ENCODE measurements around the gene XPNPEP2.

XPNPEP2 gene, protein sequence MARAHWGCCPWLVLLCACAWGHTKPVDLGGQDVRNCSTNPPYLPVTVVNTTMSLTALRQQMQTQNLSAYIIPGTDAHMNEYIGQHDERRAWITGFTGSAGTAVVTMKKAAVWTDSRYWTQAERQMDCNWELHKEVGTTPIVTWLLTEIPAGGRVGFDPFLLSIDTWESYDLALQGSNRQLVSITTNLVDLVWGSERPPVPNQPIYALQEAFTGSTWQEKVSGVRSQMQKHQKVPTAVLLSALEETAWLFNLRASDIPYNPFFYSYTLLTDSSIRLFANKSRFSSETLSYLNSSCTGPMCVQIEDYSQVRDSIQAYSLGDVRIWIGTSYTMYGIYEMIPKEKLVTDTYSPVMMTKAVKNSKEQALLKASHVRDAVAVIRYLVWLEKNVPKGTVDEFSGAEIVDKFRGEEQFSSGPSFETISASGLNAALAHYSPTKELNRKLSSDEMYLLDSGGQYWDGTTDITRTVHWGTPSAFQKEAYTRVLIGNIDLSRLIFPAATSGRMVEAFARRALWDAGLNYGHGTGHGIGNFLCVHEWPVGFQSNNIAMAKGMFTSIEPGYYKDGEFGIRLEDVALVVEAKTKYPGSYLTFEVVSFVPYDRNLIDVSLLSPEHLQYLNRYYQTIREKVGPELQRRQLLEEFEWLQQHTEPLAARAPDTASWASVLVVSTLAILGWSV

DNA sequence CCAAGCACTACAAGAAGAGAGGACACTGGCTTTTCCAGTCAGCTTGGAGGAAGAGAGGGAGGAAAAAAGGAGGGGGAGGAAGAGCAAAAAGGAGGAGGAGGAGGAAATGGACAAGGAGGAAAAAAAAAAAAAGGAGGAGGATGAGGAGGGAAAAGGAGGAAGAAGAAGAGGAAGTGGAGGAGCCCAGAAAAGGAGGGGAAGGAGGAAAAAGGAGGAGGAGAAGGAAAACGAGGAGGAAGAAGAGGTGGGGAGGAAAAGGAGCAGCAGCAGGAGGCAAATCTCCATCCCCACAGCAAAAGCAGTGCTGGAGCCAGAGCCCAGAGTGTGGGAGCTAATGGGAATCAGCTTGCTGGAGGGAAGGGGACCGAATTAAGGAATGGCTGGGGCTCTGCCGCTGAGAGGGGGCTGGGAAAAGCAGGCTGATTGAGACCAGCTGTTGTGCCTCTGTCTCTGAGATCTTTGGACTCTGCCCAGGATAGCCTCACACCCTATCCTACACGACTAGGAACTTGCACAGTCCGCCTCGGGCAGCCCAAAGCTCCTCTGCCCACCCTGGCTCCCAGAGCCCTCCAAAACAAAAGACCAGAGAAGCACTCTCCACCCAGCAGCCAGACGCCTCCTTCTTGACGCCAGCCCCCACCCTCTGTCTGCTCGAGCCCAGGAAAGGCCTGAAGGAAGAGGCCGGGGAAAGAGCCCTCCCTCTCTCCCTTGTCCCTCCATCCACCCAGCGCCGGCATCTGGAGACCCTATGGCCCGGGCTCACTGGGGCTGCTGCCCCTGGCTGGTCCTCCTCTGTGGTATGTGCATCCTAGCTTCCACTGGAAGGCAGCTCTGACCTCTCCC, at the start of gene XPNPEP2:
Gene XPNPEP2 (plus strand): TSS at position 514 of the 843 bp plus-strand sequence. CDS start 235 bp downstream, at position 749.
- FAIRE-seq, result no peak

DNA sequence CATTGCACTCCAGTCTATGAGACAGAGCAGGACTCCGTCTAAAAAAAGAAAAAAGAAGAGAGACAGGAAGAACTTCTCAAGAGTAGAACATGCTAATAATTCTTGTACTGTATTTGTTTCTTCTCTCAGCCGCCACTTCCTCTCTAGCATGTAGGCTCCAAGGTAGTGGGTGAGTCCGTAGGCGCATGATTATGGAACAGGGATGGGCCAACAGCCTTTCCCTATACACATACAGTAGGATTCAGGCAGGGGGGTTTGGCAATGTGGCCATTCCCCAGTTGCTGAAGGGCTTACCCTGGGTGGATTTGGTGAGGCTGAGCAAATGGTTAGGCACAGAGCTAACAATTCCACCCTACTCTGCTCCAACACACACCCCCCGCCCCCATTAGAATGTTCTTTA, 49.0 kb upstream of the XPNPEP2 start:
- no peak for FAIRE-seq

DNA sequence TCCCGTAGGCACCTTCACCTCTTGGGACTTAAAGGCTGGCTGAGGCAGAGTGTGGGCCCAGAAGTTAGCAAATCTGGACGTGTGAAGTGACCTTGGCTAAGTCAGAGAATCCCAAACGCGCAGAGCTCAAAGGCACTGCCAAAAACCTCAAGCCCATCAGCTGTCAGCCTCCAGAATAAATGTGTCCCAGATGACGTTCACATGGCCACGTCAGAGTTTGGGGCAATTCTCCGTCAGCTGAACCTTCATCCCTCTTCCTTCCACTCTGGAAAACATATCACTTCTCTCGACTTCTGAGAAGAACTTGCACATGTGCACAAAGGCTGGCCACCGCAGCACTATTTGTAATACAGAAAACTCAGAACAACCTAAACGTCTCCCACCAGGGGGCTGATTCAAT, 48.3 kb upstream of the XPNPEP2 start:
- FAIRE-seq, result no peak

DNA sequence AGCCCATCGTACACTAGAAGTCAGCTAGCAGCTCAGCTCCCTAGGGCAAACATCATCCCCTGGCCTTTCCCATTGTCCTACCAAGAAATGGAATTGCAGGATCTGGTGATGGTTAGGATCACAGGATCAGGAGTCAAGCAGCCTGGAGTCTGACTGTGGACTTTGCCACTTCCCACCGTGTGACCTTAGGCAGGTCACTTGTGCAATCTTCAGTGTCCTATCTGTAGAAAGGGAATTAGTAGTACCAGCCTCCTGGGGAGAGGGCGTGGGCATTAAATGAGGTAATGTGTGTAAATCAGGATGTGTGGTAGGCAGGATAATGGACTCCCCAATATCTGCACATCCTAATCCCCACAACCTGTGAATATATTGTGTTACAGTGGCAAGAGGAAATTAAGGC, 45.4 kb upstream of the XPNPEP2 start:
- FAIRE-seq, result no peak

DNA sequence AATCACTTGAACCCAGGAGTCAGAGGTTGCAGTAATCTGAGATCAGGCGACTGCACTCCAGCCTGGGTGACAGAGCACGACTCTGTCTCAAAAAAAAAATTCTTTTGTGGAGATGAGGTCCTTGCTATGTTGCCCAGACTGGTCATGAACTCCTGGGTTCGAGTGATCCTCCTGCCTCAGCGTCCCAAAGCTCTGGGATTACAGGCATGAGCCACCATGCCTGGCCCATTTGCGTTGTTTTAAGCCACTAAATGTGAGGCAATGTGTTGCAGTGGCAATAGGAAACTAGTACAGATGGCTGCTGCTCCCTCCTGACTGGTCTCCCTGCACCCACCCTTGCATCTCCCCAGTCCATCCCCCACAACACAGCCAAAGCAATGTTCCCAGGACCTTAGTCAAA, 44.0 kb upstream of the XPNPEP2 start:
- no peak for FAIRE-seq

DNA sequence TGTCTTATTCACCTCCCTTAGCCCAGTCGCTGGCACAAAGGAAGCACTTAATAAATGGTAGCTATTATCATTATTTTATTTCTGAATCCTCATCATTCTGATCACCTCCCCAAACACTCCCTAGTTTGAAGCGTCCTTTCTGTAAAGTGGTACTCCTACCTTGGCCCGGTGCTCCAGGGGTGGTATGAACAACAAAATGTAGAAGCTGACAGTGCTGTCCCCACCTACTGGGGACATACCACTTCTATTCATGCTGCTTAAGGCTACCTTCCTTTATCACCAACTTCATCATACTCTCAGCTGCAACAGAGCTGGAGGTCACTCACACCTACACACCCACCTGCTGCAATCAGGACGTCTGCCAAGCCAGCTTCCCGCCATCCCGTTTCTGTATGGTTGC, 43.2 kb upstream of the XPNPEP2 start:
- no peak for FAIRE-seq

DNA sequence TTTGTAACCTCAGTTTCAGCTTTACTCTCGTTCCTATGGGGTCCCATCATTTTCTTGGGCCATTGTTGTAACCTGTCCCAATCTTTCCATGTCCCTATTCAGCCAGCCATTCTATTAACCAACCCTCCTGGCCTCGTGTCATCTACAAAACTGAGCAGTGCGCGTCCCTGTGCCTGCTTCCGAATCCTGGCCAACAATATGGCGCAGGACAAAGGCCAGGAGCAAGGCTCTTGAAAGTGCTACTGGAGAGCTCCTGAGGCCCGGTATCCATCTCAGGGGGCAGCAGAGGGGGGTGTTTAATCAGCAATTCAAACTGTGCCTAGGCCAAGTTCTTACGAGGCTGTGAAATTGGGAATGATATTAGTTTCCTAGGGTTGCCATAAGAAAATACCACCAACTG, 42.8 kb upstream of the XPNPEP2 start:
- no peak for FAIRE-seq

DNA sequence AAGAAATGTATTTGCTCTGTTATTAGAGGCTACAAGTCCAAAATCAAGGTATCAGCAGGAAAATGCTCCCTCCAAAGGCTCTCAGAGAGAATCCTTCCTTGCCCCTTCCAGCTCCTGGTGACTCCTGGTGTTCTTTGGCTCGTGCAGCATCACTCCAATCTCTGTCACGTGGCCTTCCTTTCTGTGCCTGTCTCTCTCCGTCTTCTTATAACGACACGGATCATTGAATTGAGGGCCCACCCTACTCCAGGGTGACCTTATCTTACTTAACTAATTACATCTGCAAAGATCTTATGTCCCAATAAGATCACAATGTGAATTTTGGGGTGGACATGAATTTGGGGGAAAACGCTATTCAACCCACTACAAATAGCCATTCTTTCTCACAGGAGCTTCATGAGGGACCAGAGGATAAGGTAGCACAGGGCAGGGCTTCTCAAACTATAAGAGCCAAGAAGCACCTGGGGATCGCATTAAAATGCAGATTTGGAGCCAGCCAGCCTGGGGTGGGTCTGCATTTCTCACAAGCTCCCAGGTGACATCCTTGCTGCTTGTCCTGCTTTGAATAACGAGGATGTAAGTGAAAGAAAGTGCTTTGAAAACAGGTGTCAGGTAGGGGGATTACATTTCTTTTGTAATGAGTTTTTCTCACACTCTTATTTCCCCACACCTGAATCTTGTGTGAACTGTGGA, 42.2 kb upstream of the XPNPEP2 start:
- no peak for FAIRE-seq

DNA sequence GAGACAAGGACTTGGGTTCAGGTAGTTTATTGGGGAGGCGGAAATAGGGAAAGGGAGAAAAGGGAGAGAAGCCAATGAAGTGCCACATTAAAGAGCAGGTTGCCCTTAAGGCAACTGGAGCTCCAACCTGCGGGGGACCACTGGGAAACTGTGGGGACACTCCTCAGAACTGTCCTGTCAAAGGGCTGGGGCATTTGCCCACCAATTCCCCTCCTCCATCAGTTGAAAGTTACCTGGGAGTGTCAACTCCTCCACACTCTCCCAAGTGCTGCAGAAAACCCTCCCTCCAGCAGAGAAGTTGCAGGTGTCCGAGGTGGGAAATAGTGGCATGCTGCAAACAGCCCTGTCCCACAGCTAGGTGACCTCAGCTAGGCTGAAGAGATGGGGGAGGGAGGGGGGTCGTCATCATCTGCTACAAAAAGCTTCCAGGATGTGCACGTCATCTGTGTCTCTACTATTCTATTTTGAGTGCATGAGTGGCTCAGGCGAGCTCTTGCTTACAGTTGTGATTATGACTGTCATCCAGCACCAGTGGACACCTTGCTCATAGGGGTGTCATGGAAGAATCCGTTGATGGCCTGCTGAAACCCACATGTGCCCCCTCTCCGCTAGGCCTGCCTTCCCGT, 41.5 kb upstream of the XPNPEP2 start:
- FAIRE-seq, result no peak

DNA sequence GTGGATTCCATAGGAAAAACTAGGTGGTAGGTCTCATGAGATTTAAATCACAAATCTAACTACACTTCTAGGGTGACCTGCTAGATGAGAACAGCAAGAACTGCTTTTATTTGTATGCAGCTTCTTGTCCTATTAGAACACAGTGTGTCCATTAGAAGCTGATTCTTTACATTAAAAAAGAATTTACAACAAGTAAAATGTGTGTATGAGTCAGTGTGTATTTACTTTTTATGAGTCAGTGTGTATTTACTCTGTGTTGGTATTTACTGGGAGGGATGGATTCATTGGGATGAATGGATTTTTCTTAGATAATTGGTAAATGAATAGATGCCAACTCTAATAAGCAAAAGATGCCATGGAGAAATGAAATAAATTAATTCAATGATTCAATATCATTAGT, 40.6 kb upstream of the XPNPEP2 start:
- no peak for FAIRE-seq

DNA sequence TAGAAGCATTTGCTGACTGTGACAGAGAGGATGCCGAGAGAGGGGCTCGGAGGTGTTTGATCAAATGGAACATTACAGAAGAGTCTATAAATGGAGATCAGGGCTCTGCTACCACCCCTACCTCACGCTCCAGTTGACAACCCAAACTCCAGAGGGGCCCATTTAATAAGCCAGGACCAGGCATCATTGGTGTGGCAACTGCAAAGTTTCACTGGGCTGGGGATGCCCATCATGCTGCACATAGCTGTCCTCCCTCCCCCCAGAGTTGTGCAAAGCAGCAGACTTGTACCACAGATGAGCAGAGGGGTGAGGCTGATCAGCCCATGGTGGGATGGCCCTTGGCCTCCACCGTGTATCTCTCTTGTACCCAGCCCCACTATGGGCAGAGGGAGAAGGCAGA, 38.2 kb upstream of the XPNPEP2 start:
- no peak for FAIRE-seq

DNA sequence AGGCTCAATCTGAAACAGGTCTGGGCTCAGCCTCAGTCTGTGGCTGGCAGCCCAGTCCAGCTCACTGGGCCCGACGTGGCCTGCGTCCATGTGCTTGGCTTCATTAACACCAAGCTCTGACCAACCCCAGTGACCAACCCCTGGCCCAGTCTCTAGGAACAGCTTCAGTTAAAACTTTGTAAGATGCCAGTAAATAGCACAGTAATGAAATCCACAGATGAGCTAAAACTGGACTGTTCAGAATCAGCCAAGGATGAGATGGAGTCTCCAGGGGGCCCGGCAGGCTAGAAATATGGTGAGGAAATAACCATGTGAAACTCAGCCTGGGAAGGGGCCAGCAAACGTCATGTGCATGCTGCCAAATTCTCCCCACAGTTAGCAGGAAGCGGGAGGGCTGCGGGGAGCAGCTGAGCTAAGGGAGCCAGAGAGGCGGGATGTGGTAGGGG, 37.1 kb upstream of the XPNPEP2 start:
- no peak for FAIRE-seq

DNA sequence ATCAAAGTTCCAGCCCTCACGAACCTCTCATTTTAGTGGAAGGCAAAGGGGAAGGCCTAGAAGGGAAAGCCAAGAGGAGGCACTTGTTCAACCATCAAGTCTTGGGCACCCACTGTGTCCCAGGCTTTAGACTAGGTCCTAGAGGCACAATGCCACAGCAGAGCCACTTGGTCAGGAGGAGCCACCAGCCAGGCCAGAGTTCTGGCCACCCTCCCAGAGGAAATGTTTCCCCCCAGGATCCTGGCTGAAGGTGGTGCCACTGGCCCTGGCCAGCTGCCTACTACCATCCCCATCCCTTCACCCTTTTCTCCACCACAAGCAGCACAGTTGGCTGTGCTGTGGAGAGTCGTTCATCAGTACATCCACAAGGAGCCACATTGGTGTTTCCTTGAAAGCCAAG, 34.3 kb upstream of the XPNPEP2 start:
- FAIRE-seq, result no peak

DNA sequence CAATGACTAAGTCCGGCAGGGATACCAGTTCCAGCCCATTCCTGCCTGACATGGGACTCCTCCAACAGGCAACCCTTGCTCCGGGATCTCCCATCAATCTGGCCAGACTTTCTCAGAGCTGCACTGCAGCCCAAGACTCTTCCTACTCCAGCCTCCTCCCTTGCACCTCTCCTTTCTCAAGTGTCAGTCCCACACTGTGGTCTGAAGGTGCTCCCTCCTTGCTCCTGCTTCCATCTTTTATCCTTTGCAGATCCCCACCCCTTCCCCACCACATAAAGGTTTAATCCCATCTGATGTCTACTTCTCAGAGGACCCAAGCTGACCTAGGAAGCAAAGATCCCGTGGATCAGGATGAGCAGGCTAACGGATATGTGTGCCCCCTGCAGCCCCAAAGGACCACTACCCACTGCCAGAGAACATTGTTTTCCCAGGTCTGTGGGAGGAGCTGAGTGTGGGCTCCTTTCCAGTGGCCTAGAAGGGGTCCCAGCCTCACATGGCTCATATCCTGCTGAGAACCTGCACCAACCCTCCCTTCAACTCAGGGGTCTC, 33.3 kb upstream of the XPNPEP2 start:
- FAIRE-seq, result no peak

DNA sequence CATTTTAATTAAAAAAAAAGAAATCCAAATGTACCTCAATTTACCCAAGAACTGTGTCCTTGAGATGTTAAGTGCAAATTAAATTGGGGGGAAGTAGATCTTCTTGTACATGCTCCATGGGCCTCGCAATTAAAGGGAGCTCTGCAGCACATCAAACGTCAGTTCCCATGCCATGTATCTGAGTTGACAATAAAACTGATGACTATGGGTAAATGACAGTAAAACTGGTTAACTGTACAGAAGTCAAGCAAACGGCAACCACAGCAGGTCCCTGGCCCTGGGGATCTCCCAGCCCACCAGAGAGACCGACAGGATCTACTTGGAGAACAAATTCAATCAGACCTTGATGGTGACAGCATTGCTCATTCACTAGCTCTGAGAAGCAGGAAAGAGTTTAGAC, 32.8 kb upstream of the XPNPEP2 start:
- no peak for FAIRE-seq

DNA sequence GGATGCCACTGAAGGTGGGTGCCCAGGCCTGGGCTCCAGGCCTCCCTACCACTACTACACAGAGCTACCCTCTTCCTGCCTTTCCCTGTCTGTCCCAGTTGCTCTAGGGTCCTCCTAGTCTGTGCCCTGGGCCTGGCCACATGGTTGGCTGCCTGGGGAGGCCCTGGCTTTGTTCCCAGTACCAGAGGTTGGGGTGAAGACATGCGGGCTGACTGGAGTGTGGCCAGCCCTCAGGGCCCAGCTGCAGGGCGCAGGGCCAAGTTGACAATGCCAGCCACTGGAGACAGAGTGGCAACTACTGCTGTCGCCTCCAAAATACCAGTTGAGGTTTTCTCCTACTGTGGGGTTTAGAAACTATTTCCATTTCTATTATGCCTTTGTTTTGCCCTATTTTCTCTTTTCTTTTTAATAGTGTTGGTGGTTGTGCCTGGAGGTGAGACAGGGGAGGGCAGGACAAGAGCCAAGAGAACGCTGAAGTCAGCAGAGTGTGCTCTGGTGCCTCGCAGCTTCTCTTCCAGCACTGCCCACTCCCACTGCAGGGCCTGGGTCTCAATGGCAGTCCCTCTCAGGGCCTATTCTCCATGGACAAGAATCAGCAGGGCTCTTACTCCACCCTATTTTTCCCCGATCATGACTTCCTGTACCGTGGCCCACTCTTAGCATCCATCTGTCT, 32.2 kb upstream of the XPNPEP2 start:
- no peak for FAIRE-seq

DNA sequence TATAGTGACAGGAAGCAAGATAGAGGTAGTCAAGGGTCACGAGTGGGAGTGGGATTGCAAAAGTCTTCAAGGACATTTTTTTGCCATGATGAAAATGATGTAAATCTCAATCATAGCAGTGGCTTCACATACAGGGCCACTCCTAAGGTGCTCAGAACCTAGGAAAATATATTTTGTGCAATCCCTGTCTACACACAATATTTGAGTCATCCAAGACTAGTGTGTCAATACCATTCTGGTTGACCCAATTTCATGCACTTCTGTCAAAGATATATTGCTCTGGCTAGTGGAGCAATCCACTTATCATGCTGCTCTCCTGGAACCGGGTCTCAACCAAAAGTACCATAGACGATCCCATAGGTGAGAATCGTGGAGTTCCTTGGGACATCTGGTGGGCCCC, 24.2 kb upstream of the XPNPEP2 start:
- no peak for FAIRE-seq

DNA sequence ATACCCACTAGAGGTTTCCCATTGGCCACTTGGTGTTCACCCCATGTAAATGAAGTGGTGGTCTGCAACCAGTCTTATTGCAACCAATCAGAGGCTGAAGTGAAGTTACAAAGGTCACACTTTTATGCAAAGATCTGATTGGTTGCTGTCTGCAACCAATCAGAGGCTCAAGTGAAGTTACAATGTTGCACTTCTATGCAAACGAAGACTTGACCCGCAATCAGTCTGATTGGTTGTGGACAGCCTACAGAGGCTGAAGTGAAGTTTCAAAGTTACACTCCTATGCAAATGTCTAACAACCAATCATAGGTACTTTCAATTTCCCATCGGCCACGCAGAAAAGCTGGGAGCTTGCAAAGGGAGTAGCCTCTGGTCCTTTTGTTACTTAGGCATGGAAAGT, 22.3 kb upstream of the XPNPEP2 start:
- FAIRE-seq, result no peak

DNA sequence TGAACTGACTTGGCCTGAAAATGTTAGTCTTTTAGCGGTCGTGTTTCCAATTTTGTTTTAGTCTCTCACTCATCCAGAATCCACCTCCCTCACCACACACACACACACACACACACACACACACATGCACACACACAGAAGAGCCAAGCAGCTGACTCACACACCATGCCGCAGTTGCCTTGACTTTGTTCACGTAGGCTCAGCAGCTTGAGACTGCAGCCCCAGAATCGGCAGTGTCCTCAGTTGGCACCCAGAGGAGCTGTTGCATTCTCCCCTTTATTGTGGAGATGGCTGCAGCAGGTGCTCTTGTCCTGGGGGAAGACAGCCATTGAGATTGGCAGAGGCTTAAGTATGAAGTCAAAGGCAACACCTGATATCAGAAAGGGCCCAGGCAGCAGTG, 20.9 kb upstream of the XPNPEP2 start:
- FAIRE-seq, result no peak

DNA sequence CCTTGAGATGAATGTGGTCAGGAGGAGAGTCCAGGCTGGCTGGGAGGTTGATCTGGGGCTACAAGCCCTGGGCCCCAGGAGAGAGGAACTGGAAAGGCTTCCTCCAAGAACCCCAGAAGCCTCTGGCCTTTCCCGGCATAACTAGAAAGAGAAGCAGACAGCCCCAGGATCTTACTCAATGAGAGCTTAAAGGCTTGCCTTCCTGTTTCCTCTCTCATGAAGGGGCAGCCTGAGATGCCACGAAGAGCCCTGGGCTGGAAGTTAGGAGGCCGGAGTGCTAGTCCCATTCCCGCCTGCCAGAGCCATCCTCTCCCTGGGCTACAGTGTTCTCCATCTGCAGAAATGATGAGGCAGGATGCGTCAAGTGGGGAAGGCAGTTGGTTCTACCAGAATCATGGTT, 20.1 kb upstream of the XPNPEP2 start:
- no peak for FAIRE-seq

DNA sequence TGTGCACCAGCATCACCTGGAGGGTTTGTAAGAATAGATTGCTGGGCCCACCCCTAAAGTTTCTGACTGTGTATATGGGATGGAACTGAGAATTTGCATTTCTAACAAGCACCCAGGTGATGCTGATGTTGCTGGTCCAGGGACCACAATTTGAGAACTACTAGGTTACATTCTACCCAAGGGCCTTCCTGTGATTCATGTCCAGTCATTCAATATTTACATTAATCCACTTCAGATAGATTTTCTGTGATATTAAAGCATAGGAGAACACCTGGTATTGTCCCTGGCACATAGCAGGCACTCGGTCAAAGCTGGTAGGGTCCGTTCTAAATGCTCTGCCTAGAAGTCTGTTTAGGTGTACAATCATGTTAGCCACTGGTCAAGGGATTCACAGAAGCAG, 19.5 kb upstream of the XPNPEP2 start:
- FAIRE-seq, result no peak

Measured in A204.1 (cell line).